Upper lobe of left lung (tissue), 4 donors: Measurements from ENCODE around the gene SMAD6.

ENCODE experiments used
- CTCF ChIP-seq, 6 experiments: fragments of 450-650 bp in 4 of 6; fragments of 200-600 bp in 2 of 6; sonication (generic) in 2 of 6; IDR thresholded peaks; one replicate each; pipeline ENCODE4 v1.5.1; 2016 to 2019; ENCODE audit warnings: antibody characterized with exemption in 6 of 6
- EP300 ChIP-seq, 4 donors: sonication (generic); formaldehyde crosslinking; IDR thresholded peaks; one replicate each; pipeline ENCODE4 v1.5.1; 2017; ENCODE audit warnings: antibody characterized with exemption in 4 of 4, control low read depth in 2 of 4
- POLR2A ChIP-seq, 4 donors: fragments of 450-650 bp; IDR thresholded peaks; one replicate each; pipeline ENCODE4 v1.5.1; 2016 to 2017; ENCODE audit warnings: antibody characterized with exemption in 4 of 4, mild to moderate bottlenecking in 2 of 4

- TF ChIP-seq CTCF (IDR thresholded peaks at IDR 0.05): no peak
- no peak for TF ChIP-seq POLR2A (IDR thresholded peaks at IDR 0.05)
- no peak for TF ChIP-seq EP300 (IDR thresholded peaks at IDR 0.05)
These were observed 19.2 kb upstream of the SMAD6 start for GRCh38 chr15:66682865-66683264.
